HL-60 (cell line): ENCODE results near the gene SORCS2.

ENCODE experiments used
- GABPA ChIP-seq: IDR thresholded peaks from 2 replicates; pipeline ENCODE4 v1.6.1; 2012; ENCODE audit warnings: low read depth
- POLR2AphosphoS5 ChIP-seq: IDR thresholded peaks from 2 replicates; pipeline ENCODE4 v1.6.1; 2012; ENCODE audit warnings: low read depth
- REST ChIP-seq: IDR thresholded peaks from 2 replicates; pipeline ENCODE4 v1.6.1; 2012; ENCODE audit warnings: low read depth; ENCODE audit not compliant: insufficient replicate concordance
- TF ChIP-seq, protein P1 (sequence below): IDR thresholded peaks from one replicate; pipeline ENCODE4 v1.5.1; 2011; ENCODE audit warnings: low read length, control low read depth, inconsistent platforms; ENCODE audit not compliant: insufficient read depth

DNA sequence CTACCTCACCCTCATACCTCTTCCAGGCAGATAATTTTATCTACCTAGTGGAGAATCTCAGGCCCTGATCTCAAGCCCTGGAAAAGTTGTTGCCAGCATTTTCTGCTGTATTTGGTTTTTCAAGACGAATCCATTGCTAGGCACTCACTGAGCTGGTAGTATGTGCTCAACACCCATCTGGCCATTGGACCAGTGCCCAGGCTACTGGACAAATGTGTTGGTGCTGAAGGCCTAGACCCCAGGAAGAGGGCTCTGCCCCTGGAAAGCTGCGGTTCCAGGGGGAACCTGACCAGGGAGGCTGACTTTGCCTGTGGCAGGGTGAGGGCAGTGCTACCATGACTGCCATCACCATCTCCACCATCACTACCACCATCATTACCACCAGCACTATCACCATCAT is 170.0 kb downstream of the SORCS2 start:
- TF ChIP-seq, protein P1, sequence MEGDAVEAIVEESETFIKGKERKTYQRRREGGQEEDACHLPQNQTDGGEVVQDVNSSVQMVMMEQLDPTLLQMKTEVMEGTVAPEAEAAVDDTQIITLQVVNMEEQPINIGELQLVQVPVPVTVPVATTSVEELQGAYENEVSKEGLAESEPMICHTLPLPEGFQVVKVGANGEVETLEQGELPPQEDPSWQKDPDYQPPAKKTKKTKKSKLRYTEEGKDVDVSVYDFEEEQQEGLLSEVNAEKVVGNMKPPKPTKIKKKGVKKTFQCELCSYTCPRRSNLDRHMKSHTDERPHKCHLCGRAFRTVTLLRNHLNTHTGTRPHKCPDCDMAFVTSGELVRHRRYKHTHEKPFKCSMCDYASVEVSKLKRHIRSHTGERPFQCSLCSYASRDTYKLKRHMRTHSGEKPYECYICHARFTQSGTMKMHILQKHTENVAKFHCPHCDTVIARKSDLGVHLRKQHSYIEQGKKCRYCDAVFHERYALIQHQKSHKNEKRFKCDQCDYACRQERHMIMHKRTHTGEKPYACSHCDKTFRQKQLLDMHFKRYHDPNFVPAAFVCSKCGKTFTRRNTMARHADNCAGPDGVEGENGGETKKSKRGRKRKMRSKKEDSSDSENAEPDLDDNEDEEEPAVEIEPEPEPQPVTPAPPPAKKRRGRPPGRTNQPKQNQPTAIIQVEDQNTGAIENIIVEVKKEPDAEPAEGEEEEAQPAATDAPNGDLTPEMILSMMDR, result no peak
- no peak for TF ChIP-seq GABPA
- no peak for TF ChIP-seq POLR2AphosphoS5
- no peak for TF ChIP-seq REST
